Tibial nerve (tissue), 4 donors: ENCODE data around the gene CDH7. TPM values are rescaled to one million over a fixed set of nuclear protein-coding genes. Genes with fewer than 3 reads are reported as not detected.

Experiments used
- DNase-seq, 2 donors: peaks; one replicate each; pipeline ENCODE4 v3.0.0-alpha.2; 2019; ENCODE audit warnings: low spot score in 2 of 2
- H3K27ac ChIP-seq, 4 donors: fragments of 200-600 bp; sonication (generic) in 3 of 4; one replicate each; pipeline ENCODE4 v1.5.1; 2017 to 2019; ENCODE audit warnings: mild to moderate bottlenecking in 1 of 4
- H3K27me3 ChIP-seq, 2 donors: fragments of 200-600 bp; sonication (generic) in 1 of 2; one replicate each; pipeline versions ENCODE4 v1.5.1 to v1.6.0; 2017 to 2019
- H3K36me3 ChIP-seq, 3 donors: fragments of 200-600 bp; sonication (generic); one replicate each; pipeline ENCODE4 v1.5.1; 2018 to 2019
- H3K4me1 ChIP-seq, 4 donors: fragments of 200-600 bp; sonication (generic) in 3 of 4; one replicate each; pipeline ENCODE4 v1.5.1; 2017 to 2019
- H3K4me3 ChIP-seq, 4 donors: fragments of 200-600 bp; sonication (generic) in 3 of 4; one replicate each; pipeline ENCODE4 v1.5.1; 2017 to 2019; ENCODE audit warnings: mild to moderate bottlenecking in 1 of 4, moderate library complexity in 1 of 4
- H3K9me3 ChIP-seq, 4 donors: fragments of 200-600 bp; sonication (generic) in 3 of 4; one replicate each; pipeline ENCODE4 v1.5.1; 2017 to 2019
- EP300 ChIP-seq, 2 donors: sonication (generic); formaldehyde crosslinking; IDR thresholded peaks; one replicate each; pipeline ENCODE4 v1.6.1; 2017; ENCODE audit warnings: antibody characterized with exemption in 2 of 2, mild to moderate bottlenecking in 1 of 2
- POLR2A ChIP-seq, 2 donors: fragments of 450-650 bp; IDR thresholded peaks; one replicate each; pipeline ENCODE4 v1.6.1; 2017; ENCODE audit warnings: antibody characterized with exemption in 2 of 2, mild to moderate bottlenecking in 2 of 2, moderate library complexity in 2 of 2
- WGBS, 2 donors: methylation state at CpG; one replicate each; pipeline ENCODE4 v1.1.5; 2018; 5-methylcytosine and 5-hydroxymethylcytosine counted together
- total RNA-seq, 4 donors: library from RNA; depleted of rRNA; stranded (reverse); fragments of >200 nt; gene quantifications; one replicate each; pipeline ENCODE4 v1.1.0, GENCODE V29; 2016
- TF ChIP-seq, protein P1 (sequence below), 5 experiments: fragments of 200-600 bp in 3 of 5; fragments of 450-650 bp in 2 of 5; sonication (generic) in 3 of 5; IDR thresholded peaks; one replicate each; pipeline ENCODE4 v1.5.1; 2016 to 2019; ENCODE audit warnings: antibody characterized with exemption in 5 of 5, mild to moderate bottlenecking in 3 of 5, moderate library complexity in 2 of 5

The CDH7 gene
- total RNA-seq, 4 donors from 2014 or later: 16.5 to 27.2 (median 22.5) TPM

GRCh38 chr18:65934874-65935273 lies 184.1 kb downstream of the CDH7 start:
- H3K4me3 ChIP-seq: no peak overlapping the region
- H3K27me3 ChIP-seq: no peaks in the 10 kb centered on the region
- TF ChIP-seq POLR2A (IDR thresholded peaks at IDR 0.05) (no peak), EP300 (IDR thresholded peaks at IDR 0.05) (no peak)
- TF ChIP-seq, protein P1, sequence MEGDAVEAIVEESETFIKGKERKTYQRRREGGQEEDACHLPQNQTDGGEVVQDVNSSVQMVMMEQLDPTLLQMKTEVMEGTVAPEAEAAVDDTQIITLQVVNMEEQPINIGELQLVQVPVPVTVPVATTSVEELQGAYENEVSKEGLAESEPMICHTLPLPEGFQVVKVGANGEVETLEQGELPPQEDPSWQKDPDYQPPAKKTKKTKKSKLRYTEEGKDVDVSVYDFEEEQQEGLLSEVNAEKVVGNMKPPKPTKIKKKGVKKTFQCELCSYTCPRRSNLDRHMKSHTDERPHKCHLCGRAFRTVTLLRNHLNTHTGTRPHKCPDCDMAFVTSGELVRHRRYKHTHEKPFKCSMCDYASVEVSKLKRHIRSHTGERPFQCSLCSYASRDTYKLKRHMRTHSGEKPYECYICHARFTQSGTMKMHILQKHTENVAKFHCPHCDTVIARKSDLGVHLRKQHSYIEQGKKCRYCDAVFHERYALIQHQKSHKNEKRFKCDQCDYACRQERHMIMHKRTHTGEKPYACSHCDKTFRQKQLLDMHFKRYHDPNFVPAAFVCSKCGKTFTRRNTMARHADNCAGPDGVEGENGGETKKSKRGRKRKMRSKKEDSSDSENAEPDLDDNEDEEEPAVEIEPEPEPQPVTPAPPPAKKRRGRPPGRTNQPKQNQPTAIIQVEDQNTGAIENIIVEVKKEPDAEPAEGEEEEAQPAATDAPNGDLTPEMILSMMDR (IDR thresholded peaks at IDR 0.05): no peak
- DNase-seq: no peak
- no peaks in the 10 kb centered on the region for H3K36me3 ChIP-seq
- H3K9me3 ChIP-seq: no peaks in the 10 kb centered on the region
- no peaks in the 10 kb centered on the region for H3K4me1 ChIP-seq
- no peak overlapping the region for H3K27ac ChIP-seq
- WGBS, 2 donors: 51 to 55% methylated on average over 2 of the region's 2 CpGs

DNA sequence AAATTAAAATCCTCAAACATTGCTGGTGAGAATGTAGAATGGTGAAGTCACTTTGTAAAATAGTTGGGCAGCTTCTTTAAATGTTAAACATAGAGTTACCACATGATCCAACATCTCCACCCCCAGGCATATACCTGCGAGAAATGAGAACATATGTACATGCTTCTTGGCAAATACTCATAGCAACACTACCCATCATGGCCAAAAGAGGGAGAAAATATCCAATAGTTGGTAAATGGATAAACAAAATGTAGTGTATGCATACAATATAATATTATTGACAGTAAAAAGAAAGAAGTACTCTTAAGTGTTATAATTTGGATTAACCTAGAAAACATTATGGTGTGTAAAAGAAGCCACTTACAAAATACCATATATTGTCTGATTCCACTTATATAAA lies 185.9 kb downstream of the CDH7 start:
- Histone ChIP-seq H3K4me3 (no peak overlapping the region), H3K36me3 (no peaks in the 10 kb centered on the region), H3K9me3 (no peaks in the 10 kb centered on the region), H3K4me1 (no peaks in the 10 kb centered on the region), H3K27me3 (no peaks in the 10 kb centered on the region), H3K27ac (no peak overlapping the region)
- no peak for DNase-seq
- 76 to 83% methylated on average over 1 of the region's 1 CpG for WGBS, 2 donors
- TF ChIP-seq EP300 (IDR thresholded peaks at IDR 0.05) (no peak), POLR2A (IDR thresholded peaks at IDR 0.05) (no peak)

GRCh38 chr18:65937180-65937579 lies 186.4 kb downstream of the CDH7 start:
- no peaks in the 10 kb centered on the region for H3K4me1 ChIP-seq
- no peak overlapping the region for H3K4me3 ChIP-seq
- no peak for DNase-seq
- H3K9me3 ChIP-seq: no peaks in the 10 kb centered on the region
- TF ChIP-seq, protein P1 (IDR thresholded peaks at IDR 0.05): no peak
- TF ChIP-seq POLR2A (IDR thresholded peaks at IDR 0.05) (no peak), EP300 (IDR thresholded peaks at IDR 0.05) (no peak)
- H3K27me3 ChIP-seq: no peaks in the 10 kb centered on the region
- H3K27ac ChIP-seq: no peak overlapping the region
- no peaks in the 10 kb centered on the region for H3K36me3 ChIP-seq

DNA sequence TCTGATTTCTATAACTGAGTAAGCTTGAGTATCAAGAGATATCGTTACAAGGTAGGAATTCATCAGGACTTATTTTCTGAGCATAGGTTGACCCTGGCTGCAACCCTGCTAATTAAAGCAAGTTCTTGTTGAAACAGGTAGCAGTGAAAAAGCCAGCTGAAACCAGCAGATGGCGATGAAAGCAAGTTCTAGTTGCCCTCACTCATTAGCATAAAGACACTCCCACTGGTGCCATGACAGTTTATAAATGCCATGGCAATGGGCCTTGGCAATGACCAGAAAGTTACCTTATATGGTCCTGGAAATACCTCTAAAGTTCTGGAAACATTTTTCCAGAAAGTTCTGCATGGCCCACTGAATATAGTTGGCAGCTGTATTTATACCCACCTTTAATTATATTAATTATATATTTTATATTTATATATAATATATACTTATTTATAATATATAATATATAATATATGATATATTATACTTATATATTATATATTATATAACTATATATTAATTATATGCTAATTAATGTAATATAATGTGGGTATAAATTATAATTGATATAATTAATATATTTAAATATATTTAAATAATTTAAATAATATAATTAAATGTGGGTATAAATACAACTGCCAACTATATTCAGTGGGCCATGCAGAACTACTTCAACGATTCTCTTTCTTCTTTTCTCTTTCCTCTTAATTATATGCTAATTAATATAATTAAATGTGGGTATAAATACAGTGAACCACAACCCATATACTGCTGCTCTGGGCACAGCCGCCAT lies 188.0 kb downstream of the CDH7 start:
- Histone ChIP-seq H3K9me3 (no peaks in the 10 kb centered on the region), H3K27me3 (no peaks in the 10 kb centered on the region), H3K36me3 (no peaks in the 10 kb centered on the region), H3K4me1 (no peaks in the 10 kb centered on the region), H3K4me3 (no peak overlapping the region), H3K27ac (no peak overlapping the region)
- DNase-seq: no peak
- TF ChIP-seq POLR2A (IDR thresholded peaks at IDR 0.05) (no peak), EP300 (IDR thresholded peaks at IDR 0.05) (no peak)
- TF ChIP-seq, protein P1 (IDR thresholded peaks at IDR 0.05): no peak
- whole genome bisulfite sequencing, 2 donors: 83 to 89% methylated on average over 4 of the region's 4 CpGs
